OCI-LY3 (cell line): Measurements from ENCODE around the gene SAMHD1.

Source experiments
- EZH2phosphoT487 ChIP-seq: fragments of 200-600 bp; shearing (Covaris generic); IDR thresholded peaks from 2 replicates; pipeline ENCODE4 v1.6.1; 2018; ENCODE audit warnings: antibody characterized with exemption, mixed run types, low read depth
- TF ChIP-seq, protein P1 (sequence below): fragments of 200-600, 300-600 bp; sonication (generic); IDR thresholded peaks from 2 replicates; pipeline ENCODE4 v1.5.1; 2014; ENCODE audit warnings: antibody characterized with exemption, low read length, low read depth

- TF ChIP-seq, protein P1, sequence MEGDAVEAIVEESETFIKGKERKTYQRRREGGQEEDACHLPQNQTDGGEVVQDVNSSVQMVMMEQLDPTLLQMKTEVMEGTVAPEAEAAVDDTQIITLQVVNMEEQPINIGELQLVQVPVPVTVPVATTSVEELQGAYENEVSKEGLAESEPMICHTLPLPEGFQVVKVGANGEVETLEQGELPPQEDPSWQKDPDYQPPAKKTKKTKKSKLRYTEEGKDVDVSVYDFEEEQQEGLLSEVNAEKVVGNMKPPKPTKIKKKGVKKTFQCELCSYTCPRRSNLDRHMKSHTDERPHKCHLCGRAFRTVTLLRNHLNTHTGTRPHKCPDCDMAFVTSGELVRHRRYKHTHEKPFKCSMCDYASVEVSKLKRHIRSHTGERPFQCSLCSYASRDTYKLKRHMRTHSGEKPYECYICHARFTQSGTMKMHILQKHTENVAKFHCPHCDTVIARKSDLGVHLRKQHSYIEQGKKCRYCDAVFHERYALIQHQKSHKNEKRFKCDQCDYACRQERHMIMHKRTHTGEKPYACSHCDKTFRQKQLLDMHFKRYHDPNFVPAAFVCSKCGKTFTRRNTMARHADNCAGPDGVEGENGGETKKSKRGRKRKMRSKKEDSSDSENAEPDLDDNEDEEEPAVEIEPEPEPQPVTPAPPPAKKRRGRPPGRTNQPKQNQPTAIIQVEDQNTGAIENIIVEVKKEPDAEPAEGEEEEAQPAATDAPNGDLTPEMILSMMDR: no peak
- TF ChIP-seq EZH2phosphoT487: no peak
Measured at GRCh38 chr20:36904690-36905089, 46.8 kb downstream of the SAMHD1 start.
